ENCODE data around the gene KLHL29.

- no peak for TF ChIP-seq CTCF (IDR thresholded peaks at IDR 0.05)
- no peak for TF ChIP-seq EP300 (IDR thresholded peaks at IDR 0.05)
Observed at GRCh38 chr2:23542230-23542789, 157.3 kb downstream of the KLHL29 start.

All from tibial nerve (tissue), 4 donors.